ENCODE measurements around the gene UBALD1. TPM values are rescaled to one million over a fixed set of nuclear protein-coding genes. Genes with fewer than 3 reads are reported as not detected.

Gene UBALD1
- total RNA-seq, 1 experiment from 2014 or later: 45.9 TPM

- H3K79me2 ChIP-seq (ENCODE audit: insufficient read depth, low read length): no peaks in the 10 kb centered on the region
- CTCF ChIA-PET: no interaction called here
- peaks cover 0 to 15% of the 10 kb centered on the region in 2 experiments; a peak in 2 of 4 replicates for H3K36me3 ChIP-seq (ENCODE audit: control insufficient read depth in 1 of 2, insufficient read depth in 2 of 2, low read length in 2 of 2)
- DNase-seq (ENCODE audit: low read depth, low spot score): no peak
- RAD21 ChIA-PET (ENCODE audit: low non-redundant PET in 1 of 2, low total read pairs in 2 of 2, uncharacterized antibody in 2 of 2, unreplicated experiment in 2 of 2): no interaction called here
- no peak overlapping the region for H3K4me3 ChIP-seq (replicated peaks in 1 of 2; ENCODE audit: low read depth in 1 of 2, low read length in 2 of 2)
- no peak overlapping the region for H3K4me2 ChIP-seq (ENCODE audit: low read length)
- no peak overlapping the region for H2AFZ ChIP-seq (ENCODE audit: low read depth, low read length, poor library complexity, severe bottlenecking)
- no peaks in the 10 kb centered on the region for H3K9me3 ChIP-seq (ENCODE audit: control insufficient read depth in 1 of 2, insufficient read depth in 1 of 2, low read depth in 1 of 2, low read length in 2 of 2)
- intact Hi-C loops (cut with micrococcal nuclease): loop anchor here (10.0 kb wide), 1 partner anchor 142 kb away; no protein-coding TSS in a partner anchor
- ATAC-seq: no peak
- no TSS peak for BruUV-seq (replicated peaks)
- H3K4me1 ChIP-seq (ENCODE audit: control insufficient read depth in 1 of 2, insufficient read depth in 2 of 2, low read length in 2 of 2): no peaks in the 10 kb centered on the region
- H3K9ac ChIP-seq (ENCODE audit: low read length): no peak overlapping the region
- POLR2A ChIA-PET: no interaction called here
- TF ChIP-seq JUND (IDR thresholded peaks at IDR 0.05) (no peak), ZNF274 (IDR thresholded peaks at IDR 0.05; ENCODE audit: low read depth, low read length) (no peak), SP1 (IDR thresholded peaks at IDR 0.05; ENCODE audit: low read depth) (no peak), CBX3 (IDR thresholded peaks at IDR 0.05; ENCODE audit: low read depth) (no peak), FOSL1 (IDR thresholded peaks at IDR 0.05; ENCODE audit: low read depth) (no peak), SIN3A (IDR thresholded peaks at IDR 0.05; ENCODE audit: low read depth) (no peak), ZFX (IDR thresholded peaks at IDR 0.05) (no peak), EZH2 (IDR thresholded peaks at IDR 0.05) (no peak), EGR1 (IDR thresholded peaks at IDR 0.05; ENCODE audit: low read depth) (no peak), POLR2AphosphoS5 (IDR thresholded peaks at IDR 0.05; ENCODE audit: low read depth, low read length) (no peak), CEBPB (IDR thresholded peaks at IDR 0.05; ENCODE audit: low read depth) (no peak), ELF1 (IDR thresholded peaks at IDR 0.05; ENCODE audit: borderline replicate concordance, low read depth) (no peak)
- TF ChIP-seq, protein P1, sequence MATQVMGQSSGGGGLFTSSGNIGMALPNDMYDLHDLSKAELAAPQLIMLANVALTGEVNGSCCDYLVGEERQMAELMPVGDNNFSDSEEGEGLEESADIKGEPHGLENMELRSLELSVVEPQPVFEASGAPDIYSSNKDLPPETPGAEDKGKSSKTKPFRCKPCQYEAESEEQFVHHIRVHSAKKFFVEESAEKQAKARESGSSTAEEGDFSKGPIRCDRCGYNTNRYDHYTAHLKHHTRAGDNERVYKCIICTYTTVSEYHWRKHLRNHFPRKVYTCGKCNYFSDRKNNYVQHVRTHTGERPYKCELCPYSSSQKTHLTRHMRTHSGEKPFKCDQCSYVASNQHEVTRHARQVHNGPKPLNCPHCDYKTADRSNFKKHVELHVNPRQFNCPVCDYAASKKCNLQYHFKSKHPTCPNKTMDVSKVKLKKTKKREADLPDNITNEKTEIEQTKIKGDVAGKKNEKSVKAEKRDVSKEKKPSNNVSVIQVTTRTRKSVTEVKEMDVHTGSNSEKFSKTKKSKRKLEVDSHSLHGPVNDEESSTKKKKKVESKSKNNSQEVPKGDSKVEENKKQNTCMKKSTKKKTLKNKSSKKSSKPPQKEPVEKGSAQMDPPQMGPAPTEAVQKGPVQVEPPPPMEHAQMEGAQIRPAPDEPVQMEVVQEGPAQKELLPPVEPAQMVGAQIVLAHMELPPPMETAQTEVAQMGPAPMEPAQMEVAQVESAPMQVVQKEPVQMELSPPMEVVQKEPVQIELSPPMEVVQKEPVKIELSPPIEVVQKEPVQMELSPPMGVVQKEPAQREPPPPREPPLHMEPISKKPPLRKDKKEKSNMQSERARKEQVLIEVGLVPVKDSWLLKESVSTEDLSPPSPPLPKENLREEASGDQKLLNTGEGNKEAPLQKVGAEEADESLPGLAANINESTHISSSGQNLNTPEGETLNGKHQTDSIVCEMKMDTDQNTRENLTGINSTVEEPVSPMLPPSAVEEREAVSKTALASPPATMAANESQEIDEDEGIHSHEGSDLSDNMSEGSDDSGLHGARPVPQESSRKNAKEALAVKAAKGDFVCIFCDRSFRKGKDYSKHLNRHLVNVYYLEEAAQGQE (IDR thresholded peaks at IDR 0.05; ENCODE audit: low read depth): no peak
- TF ChIP-seq, protein P2, sequence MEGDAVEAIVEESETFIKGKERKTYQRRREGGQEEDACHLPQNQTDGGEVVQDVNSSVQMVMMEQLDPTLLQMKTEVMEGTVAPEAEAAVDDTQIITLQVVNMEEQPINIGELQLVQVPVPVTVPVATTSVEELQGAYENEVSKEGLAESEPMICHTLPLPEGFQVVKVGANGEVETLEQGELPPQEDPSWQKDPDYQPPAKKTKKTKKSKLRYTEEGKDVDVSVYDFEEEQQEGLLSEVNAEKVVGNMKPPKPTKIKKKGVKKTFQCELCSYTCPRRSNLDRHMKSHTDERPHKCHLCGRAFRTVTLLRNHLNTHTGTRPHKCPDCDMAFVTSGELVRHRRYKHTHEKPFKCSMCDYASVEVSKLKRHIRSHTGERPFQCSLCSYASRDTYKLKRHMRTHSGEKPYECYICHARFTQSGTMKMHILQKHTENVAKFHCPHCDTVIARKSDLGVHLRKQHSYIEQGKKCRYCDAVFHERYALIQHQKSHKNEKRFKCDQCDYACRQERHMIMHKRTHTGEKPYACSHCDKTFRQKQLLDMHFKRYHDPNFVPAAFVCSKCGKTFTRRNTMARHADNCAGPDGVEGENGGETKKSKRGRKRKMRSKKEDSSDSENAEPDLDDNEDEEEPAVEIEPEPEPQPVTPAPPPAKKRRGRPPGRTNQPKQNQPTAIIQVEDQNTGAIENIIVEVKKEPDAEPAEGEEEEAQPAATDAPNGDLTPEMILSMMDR (IDR thresholded peaks at IDR 0.05 in 2 of 3, conservative IDR thresholded peaks at IDR 0.05 in 1 of 3; ENCODE audit: borderline replicate concordance in 1 of 3, insufficient read depth in 1 of 3, low read depth in 2 of 3, low read length in 2 of 3): no peak
- no peaks in the 10 kb centered on the region for H3K27me3 ChIP-seq (ENCODE audit: insufficient read depth, low read length)
- no peak overlapping the region for H3K27ac ChIP-seq (ENCODE audit: low read depth, low read length)
- H4K20me1 ChIP-seq (ENCODE audit: insufficient read depth): no peaks in the 10 kb centered on the region
- no peaks in the 10 kb centered on the region for H3K9me2 ChIP-seq (ENCODE audit: insufficient read depth)
These were observed 42.3 kb upstream of the UBALD1 start for GRCh38 chr16:4656695-4657686.

Data from HCT116 (cell line).